IMR-90 (cell line): ENCODE results near the gene HNRNPAB. TPM values are rescaled to one million over a fixed set of nuclear protein-coding genes. Genes with fewer than 3 reads are reported as not detected.

ENCODE experiments used
- ATAC-seq: fragments of 200-7000 bp; cut with Tn5 transposase; 2 replicates; pipeline ENCODE4 v1.9.1; 2020; ENCODE audit warnings: low read depth, mild to moderate bottlenecking, moderate library complexity
- BruUV-seq: library from RNA; stranded (reverse); fragments of 400-500 nt; replicated peaks from 2 replicates; lab custom pipeline; 2021; lab: Mats Ljungman, UMichigan
- CTCF ChIA-PET: fragments of 300-600 bp; formaldehyde crosslinking; extraction: SDS; loops from one replicate; lab custom pipeline; 2021; ENCODE audit warnings: antibody characterized with exemption; lab: Yijun Ruan, JAX
- POLR2A ChIA-PET: fragments of 300-600 bp; sonication (Branson Sonifier 250); formaldehyde crosslinking; loops from one replicate; lab custom pipeline; 2022; ENCODE audit warnings: antibody characterized with exemption; ENCODE audit not compliant: unreplicated experiment; lab: Charles Lee
- DNase-seq: peaks from one replicate; pipeline ENCODE4 v3.0.0; 2013
- H2AFZ ChIP-seq: replicated peaks from 2 replicates; pipeline ENCODE3; 2013; ENCODE audit warnings: low read length, mild to moderate bottlenecking; ENCODE audit not compliant: poor library complexity
- H2AK5ac ChIP-seq: 2 replicates; pipeline ENCODE4 v1.6.1; 2013; ENCODE audit warnings: low read depth, low read length, inconsistent platforms
- H2AK9ac ChIP-seq: replicated peaks from 2 replicates; pipeline ENCODE3; 2013; ENCODE audit warnings: mild to moderate bottlenecking, low read depth, low read length, moderate library complexity; ENCODE audit not compliant: poor library complexity
- H2BK120ac ChIP-seq: 2 replicates; pipeline ENCODE4 v1.6.1; 2013; ENCODE audit warnings: low read depth, low read length, inconsistent platforms
- H2BK15ac ChIP-seq: 3 replicates; pipeline ENCODE4 v1.6.1; 2013; ENCODE audit warnings: low read depth, low read length, inconsistent platforms
- H2BK20ac ChIP-seq: 2 replicates; pipeline ENCODE4 v1.6.1; 2013; ENCODE audit warnings: low read depth, mild to moderate bottlenecking, inconsistent platforms, low read length, moderate library complexity
- H2BK5ac ChIP-seq: 2 replicates; pipeline ENCODE4 v1.6.1; 2013; ENCODE audit warnings: mild to moderate bottlenecking, low read depth, low read length, inconsistent platforms; ENCODE audit not compliant: poor library complexity, severe bottlenecking
- H3K14ac ChIP-seq: replicated peaks from 2 replicates; pipeline ENCODE4 v1.6.1; 2013; ENCODE audit warnings: low read depth, low read length, inconsistent platforms
- H3K18ac ChIP-seq: 2 replicates; pipeline ENCODE4 v1.6.1; 2013; ENCODE audit warnings: low read depth, low read length, control low read depth
- H3K23ac ChIP-seq: 2 replicates; pipeline ENCODE4 v1.6.1; 2013; ENCODE audit warnings: low read depth, low read length, inconsistent platforms
- H3K27ac ChIP-seq: 2 replicates; pipeline ENCODE4 v1.5.1; 2013; ENCODE audit warnings: mild to moderate bottlenecking, control low read depth, low read length; ENCODE audit not compliant: insufficient read depth
- H3K27me3 ChIP-seq: 2 replicates; pipeline ENCODE4 v1.6.1; 2013; ENCODE audit warnings: low read length; ENCODE audit not compliant: control insufficient read depth, insufficient read depth
- H3K36me3 ChIP-seq: 2 replicates; pipeline ENCODE4 v1.6.1; 2013; ENCODE audit warnings: low read length, mixed read lengths; ENCODE audit not compliant: control insufficient read depth, insufficient read depth
- H3K4ac ChIP-seq: 2 replicates; pipeline ENCODE4 v1.6.1; 2013; ENCODE audit warnings: low read depth, low read length, inconsistent platforms
- H3K4me1 ChIP-seq: 2 replicates; pipeline ENCODE4 v1.6.1; 2013; ENCODE audit warnings: low read length, mixed read lengths; ENCODE audit not compliant: control insufficient read depth, insufficient read depth
- H3K4me2 ChIP-seq: 2 replicates; pipeline ENCODE4 v1.6.1; 2013; ENCODE audit warnings: low read depth, mild to moderate bottlenecking, control low read depth, low read length, moderate library complexity
- H3K4me3 ChIP-seq: 2 replicates; pipeline ENCODE4 v1.5.1; 2013; ENCODE audit warnings: low read depth, mild to moderate bottlenecking, control low read depth, low read length, moderate library complexity; ENCODE audit not compliant: insufficient read depth
- H3K56ac ChIP-seq: 2 replicates; pipeline ENCODE4 v1.6.1; 2013; ENCODE audit warnings: low read length, inconsistent platforms; ENCODE audit not compliant: insufficient read depth; ENCODE audit errors: extremely low read depth
- H3K79me1 ChIP-seq, 2 experiments: 2 replicates each; pipeline ENCODE4 v1.6.1; 2013; ENCODE audit warnings: low read length in 2 of 2, inconsistent platforms in 1 of 2, low read depth in 1 of 2
- H3K9ac ChIP-seq: 2 replicates; pipeline ENCODE4 v1.6.1; 2013; ENCODE audit warnings: low read depth, low read length, control low read depth
- H3K9me1 ChIP-seq: 2 replicates; pipeline ENCODE4 v1.6.1; 2013; ENCODE audit warnings: low read length, inconsistent platforms; ENCODE audit not compliant: insufficient read depth
- H3K9me3 ChIP-seq: 2 replicates; pipeline ENCODE4 v1.6.1; 2013; ENCODE audit warnings: low read length; ENCODE audit not compliant: control insufficient read depth, insufficient read depth
- H4K20me1 ChIP-seq: 2 replicates; pipeline ENCODE4 v1.6.1; 2013; ENCODE audit warnings: low read length, inconsistent platforms; ENCODE audit not compliant: insufficient read depth
- H4K5ac ChIP-seq: 2 replicates; pipeline ENCODE4 v1.6.1; 2013; ENCODE audit warnings: mild to moderate bottlenecking, low read depth, low read length, control low read depth
- H4K8ac ChIP-seq, 2 experiments: 2 replicates each; pipeline ENCODE4 v1.6.1; 2013; ENCODE audit warnings: low read depth in 2 of 2, low read length in 2 of 2, control low read depth in 1 of 2, inconsistent platforms in 1 of 2
- H4K91ac ChIP-seq: 2 replicates; pipeline ENCODE4 v1.6.1; 2013; ENCODE audit warnings: low read depth, low read length, inconsistent platforms; ENCODE audit not compliant: insufficient read depth
- BHLHE40 ChIP-seq: fragments of 150-350 bp; IDR thresholded peaks from 2 replicates; pipeline ENCODE4 v1.6.1; 2016; ENCODE audit warnings: mild to moderate bottlenecking, low read depth, low read length
- CEBPB ChIP-seq: IDR thresholded peaks from 2 replicates; pipeline ENCODE4 v1.6.1; 2012; ENCODE audit warnings: low read depth, low read length, improper control_type of control experiment
- CHD1 ChIP-seq: IDR thresholded peaks from 2 replicates; pipeline ENCODE4 v1.6.1; 2012; ENCODE audit warnings: low read depth, low read length, improper control_type of control experiment
- FOS ChIP-seq: fragments of 150-350 bp; IDR thresholded peaks from 2 replicates; pipeline ENCODE4 v1.6.1; 2016; ENCODE audit warnings: low read depth, low read length
- MXI1 ChIP-seq: IDR thresholded peaks from 2 replicates; pipeline ENCODE4 v1.6.1; 2012; ENCODE audit warnings: low read depth, mild to moderate bottlenecking, low read length, moderate library complexity, borderline replicate concordance
- NFE2L2 ChIP-seq: fragments of 150-350 bp; IDR thresholded peaks from 2 replicates; pipeline ENCODE4 v1.6.1; 2016; ENCODE audit warnings: low read depth, mild to moderate bottlenecking, low read length
- POLR2A ChIP-seq: IDR thresholded peaks from 2 replicates; pipeline ENCODE4 v1.6.1; 2012; ENCODE audit warnings: mild to moderate bottlenecking, low read depth, low read length
- RCOR1 ChIP-seq: IDR thresholded peaks from 2 replicates; pipeline ENCODE4 v1.6.1; 2012; ENCODE audit warnings: mild to moderate bottlenecking, low read length, improper control_type of control experiment; ENCODE audit not compliant: insufficient replicate concordance
- SMC3 ChIP-seq: fragments of 150-350 bp; IDR thresholded peaks from 2 replicates; pipeline ENCODE4 v1.6.1; 2016; ENCODE audit warnings: low read depth, mild to moderate bottlenecking, antibody characterized with exemption, low read length, moderate library complexity
- WGBS, 2 experiments: methylation state at CpG; one replicate each; pipeline versions ENCODE4 v1.1.5 to v1.1.7; 2013; ENCODE audit warnings: missing lambda C conversion rate in 2 of 2; ENCODE audit not compliant: insufficient read length in 1 of 2; ENCODE audit errors: extremely low coverage in 2 of 2; 5-methylcytosine and 5-hydroxymethylcytosine counted together
- dilution Hi-C: fragments of 300-500 bp; cut with HindIII; formaldehyde crosslinking; loops from one replicate; pipeline ENCODE4 v1.14.3; 2018; ENCODE audit warnings: low sequenced_read_pairs; ENCODE audit not compliant: unreplicated experiment
- in situ Hi-C: fragments of 300-500 bp; cut with MboI; formaldehyde crosslinking; loops from 3 replicates; pipeline ENCODE4 v1.14.3; 2019; ENCODE audit warnings: low sequenced_read_pairs, inconsistent platforms, mixed read lengths
- intact Hi-C: fragments of 100-400 bp; cut with micrococcal nuclease; formaldehyde crosslinking; loops from 2 replicates; pipeline ENCODE4 v1.10.0; 2022
- polyA plus RNA-seq, 3 experiments: library from polyadenylated mRNA; depleted of rRNA; stranded (reverse); fragments of >200 nt; gene quantifications; 2 replicates each; pipeline ENCODE4 v1.2.3, GENCODE V29; 2012; ENCODE audit warnings: low replicate concordance in 1 of 3
- total RNA-seq: library from RNA; depleted of rRNA; stranded (reverse); fragments of >200 nt; gene quantifications from 2 replicates; pipeline ENCODE4 v1.2.3, GENCODE V29; 2012
- TF ChIP-seq, protein P1 (sequence below): fragments of 150-350 bp; IDR thresholded peaks from 2 replicates; pipeline ENCODE4 v1.6.1; 2016; ENCODE audit warnings: low read depth, mild to moderate bottlenecking, low read length, moderate library complexity, borderline replicate concordance
- TF ChIP-seq, protein P2 (sequence below): fragments of 150-350 bp; IDR thresholded peaks from 2 replicates; pipeline ENCODE4 v1.6.1; 2017; ENCODE audit warnings: mild to moderate bottlenecking, antibody characterized with exemption, low read length, low read depth

The HNRNPAB gene
- total and polyA plus RNA-seq, 2 of the 4 experiments (the other 2 are of a cell fraction), result 32.1 to 128 TPM

DNA sequence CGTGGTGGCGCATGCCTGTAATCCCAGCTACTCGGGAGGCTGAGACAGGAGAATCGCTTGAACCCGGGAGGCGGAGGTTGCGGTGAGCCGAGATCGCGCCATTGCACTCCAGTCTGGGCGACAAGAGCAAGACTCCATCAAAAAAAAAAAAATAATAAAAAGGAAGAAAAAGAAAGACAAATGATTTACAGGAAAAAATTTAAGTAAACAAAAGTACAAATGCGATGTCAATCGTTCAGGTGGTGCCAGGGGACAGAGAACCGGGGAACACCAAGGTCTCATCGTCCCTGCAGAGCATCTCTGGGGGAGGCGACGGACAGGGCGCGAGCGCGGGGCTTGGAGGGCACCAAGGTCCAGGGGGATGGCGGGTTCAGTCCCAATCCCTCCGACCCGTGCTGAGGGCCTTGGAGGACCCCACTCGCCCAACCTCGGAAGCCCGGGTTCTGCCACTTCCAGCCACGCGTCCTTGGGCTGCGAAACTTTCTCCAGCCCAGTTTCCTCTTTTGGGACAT lies 607 bp upstream of the HNRNPAB start:
- in situ Hi-C loops, result no loop called here
- H4K8ac ChIP-seq, result peak overlapping the region; percentile 54 to 78; a peak in 2 of 4 replicates
- dilution Hi-C loops, result no loop called here
- peak overlapping the region; percentile 84 for H3K23ac ChIP-seq
- CTCF ChIA-PET, result interaction anchor here (1.3 kb wide), 1 partner anchor 128 kb away, joined by 5 read pairs; no protein-coding TSS in a partner anchor
- peak overlapping the region; percentile 61 for H3K4me3 ChIP-seq
- H2AK5ac ChIP-seq, result peak overlapping the region; percentile 18; the same call in 1 of the 2 replicates
- no peak overlapping the region for H2BK20ac ChIP-seq
- no peaks in the 10 kb centered on the region for H3K27me3 ChIP-seq
- H2AK9ac ChIP-seq, result peak overlapping the region; percentile 47
- no peak overlapping the region for H2BK5ac ChIP-seq
- 0 out of 2 replicates have a peak overlapping the region, but pooled peaks have one; percentile 20 for H2BK120ac ChIP-seq
- peak overlapping the region; percentile 58; the same call in 1 of the 2 replicates for H4K91ac ChIP-seq
- TF ChIP-seq CEBPB (no peak), BHLHE40 (no peak), SMC3 (no peak), MXI1 (no peak), CHD1 (no peak), NFE2L2 (no peak), POLR2A (no peak), RCOR1 (no peak), FOS (no peak)
- TF ChIP-seq, protein P1, sequence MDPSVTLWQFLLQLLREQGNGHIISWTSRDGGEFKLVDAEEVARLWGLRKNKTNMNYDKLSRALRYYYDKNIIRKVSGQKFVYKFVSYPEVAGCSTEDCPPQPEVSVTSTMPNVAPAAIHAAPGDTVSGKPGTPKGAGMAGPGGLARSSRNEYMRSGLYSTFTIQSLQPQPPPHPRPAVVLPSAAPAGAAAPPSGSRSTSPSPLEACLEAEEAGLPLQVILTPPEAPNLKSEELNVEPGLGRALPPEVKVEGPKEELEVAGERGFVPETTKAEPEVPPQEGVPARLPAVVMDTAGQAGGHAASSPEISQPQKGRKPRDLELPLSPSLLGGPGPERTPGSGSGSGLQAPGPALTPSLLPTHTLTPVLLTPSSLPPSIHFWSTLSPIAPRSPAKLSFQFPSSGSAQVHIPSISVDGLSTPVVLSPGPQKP, result no peak
- TF ChIP-seq, protein P2, sequence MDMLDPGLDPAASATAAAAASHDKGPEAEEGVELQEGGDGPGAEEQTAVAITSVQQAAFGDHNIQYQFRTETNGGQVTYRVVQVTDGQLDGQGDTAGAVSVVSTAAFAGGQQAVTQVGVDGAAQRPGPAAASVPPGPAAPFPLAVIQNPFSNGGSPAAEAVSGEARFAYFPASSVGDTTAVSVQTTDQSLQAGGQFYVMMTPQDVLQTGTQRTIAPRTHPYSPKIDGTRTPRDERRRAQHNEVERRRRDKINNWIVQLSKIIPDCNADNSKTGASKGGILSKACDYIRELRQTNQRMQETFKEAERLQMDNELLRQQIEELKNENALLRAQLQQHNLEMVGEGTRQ, result no peak
- no peak; the same call in none of the 2 replicates for ATAC-seq
- BruUV-seq, result no TSS peak
- H4K5ac ChIP-seq, result no peak overlapping the region
- POLR2A ChIA-PET, result no interaction called here
- H3K56ac ChIP-seq, result peak overlapping the region; percentile 45; the same call in 1 of the 2 replicates
- H3K9me1 ChIP-seq, result peaks cover 19% of the 10 kb centered on the region
- peak overlapping the region; percentile 71 for H3K4me2 ChIP-seq
- H3K9ac ChIP-seq, result peak overlapping the region; percentile 77
- H3K36me3 ChIP-seq, result peaks cover 24% of the 10 kb centered on the region
- peaks cover 35% of the 10 kb centered on the region for H4K20me1 ChIP-seq
- no peak overlapping the region for H2BK15ac ChIP-seq
- DNase-seq, result no peak
- H3K4ac ChIP-seq, result peak overlapping the region; percentile 77
- peaks cover 11% of the 10 kb centered on the region for H3K4me1 ChIP-seq
- no peak overlapping the region for H3K18ac ChIP-seq
- H3K27ac ChIP-seq, result peak overlapping the region; percentile 42; the same call in 1 of the 2 replicates
- 12% methylated on average over 3 of the region's 30 CpGs; no CpG with 5 or more reads in 1 of the 2 experiments for WGBS, 2 experiments
- H3K79me1 ChIP-seq, result peaks cover 3 to 38% of the 10 kb centered on the region in 2 experiments; a peak in 3 of 4 replicates
- H3K14ac ChIP-seq, result peak overlapping the region; percentile 91
- H3K9me3 ChIP-seq, result no peaks in the 10 kb centered on the region
- H2AFZ ChIP-seq, result peak overlapping the region; percentile 96
- intact Hi-C loops, result loop anchor here (1.0 kb wide), 1 partner anchor 29 kb away; the partner anchor contains the start of gene PHYKPL
